ENCODE measurements around the gene COQ2.
A peak's percentile ranks its signal among the peaks of the same experiment; 100 is the strongest.
"Not testable (repeated sequence)": the region's sequence is repeated elsewhere in the genome, so short reads cannot be mapped to it uniquely, and the experiment has no call there.

The COQ2 gene, protein sequence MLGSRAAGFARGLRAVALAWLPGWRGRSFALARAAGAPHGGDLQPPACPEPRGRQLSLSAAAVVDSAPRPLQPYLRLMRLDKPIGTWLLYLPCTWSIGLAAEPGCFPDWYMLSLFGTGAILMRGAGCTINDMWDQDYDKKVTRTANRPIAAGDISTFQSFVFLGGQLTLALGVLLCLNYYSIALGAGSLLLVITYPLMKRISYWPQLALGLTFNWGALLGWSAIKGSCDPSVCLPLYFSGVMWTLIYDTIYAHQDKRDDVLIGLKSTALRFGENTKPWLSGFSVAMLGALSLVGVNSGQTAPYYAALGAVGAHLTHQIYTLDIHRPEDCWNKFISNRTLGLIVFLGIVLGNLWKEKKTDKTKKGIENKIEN

DNA sequence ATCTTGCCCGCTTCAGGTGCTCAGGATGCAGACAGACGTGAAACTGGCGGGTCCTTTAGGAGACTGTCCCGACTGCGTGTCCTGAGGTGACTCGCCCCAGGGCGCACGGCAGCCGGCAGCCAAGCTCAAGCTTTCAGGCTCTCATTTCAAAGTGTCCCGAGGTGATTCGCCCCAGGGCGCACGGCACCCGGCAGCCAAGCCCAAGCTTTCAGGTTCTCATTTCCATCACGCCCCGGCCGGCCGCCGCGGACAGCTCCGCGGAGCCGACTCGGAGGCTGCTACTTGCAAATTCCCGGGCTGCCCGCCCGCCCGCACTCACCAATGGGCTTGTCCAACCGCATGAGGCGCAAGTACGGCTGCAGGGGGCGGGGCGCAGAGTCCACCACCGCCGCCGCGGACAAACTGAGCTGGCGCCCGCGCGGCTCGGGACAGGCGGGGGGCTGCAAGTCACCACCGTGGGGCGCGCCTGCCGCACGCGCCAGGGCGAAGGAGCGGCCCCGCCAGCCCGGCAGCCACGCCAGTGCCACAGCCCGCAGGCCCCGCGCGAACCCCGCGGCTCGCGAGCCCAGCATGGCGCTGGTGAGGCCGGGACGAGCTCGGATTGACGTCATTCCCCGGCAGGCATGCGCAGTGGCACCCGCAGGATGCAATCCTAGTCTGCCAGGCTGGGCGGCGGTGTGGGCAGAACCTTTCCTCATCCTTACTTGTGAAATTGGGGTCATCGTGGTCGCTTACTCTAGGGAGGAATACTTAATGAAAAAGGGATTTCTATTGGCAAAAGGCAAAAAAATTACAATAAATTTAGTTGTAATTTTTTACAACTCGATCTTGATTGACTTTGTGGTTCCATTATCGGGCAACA, at the start of gene COQ2:
Gene COQ2, minus strand, starts transcription at position 606 of the 862 bp plus-strand sequence. Its CDS starts 34 bp downstream, at position 572.
- peaks cover 3% of the 10 kb centered on the region for H3K36me3 Mint-ChIP-seq
- no peaks in the 10 kb centered on the region for H3K27me3 Mint-ChIP-seq
- CTCF ChIA-PET: interaction anchor here (0.5 to 5.5 kb wide), 16 partner anchors 9 to 432 kb away, joined by 3 to 43 read pairs (median 6); partner anchors contain the start of genes COPS4, HELQ and MRPS18C
- peak within 1 kb of the TSS; percentile 99 for H3K27ac Mint-ChIP-seq
- peak; percentile 97 for DNase-seq
- H3K4me3 Mint-ChIP-seq: peak within 1 kb of the TSS; percentile 92
- H3K4me1 Mint-ChIP-seq: peaks cover 50% of the 10 kb centered on the region
- H3K9me3 Mint-ChIP-seq: no peaks in the 10 kb centered on the region

DNA sequence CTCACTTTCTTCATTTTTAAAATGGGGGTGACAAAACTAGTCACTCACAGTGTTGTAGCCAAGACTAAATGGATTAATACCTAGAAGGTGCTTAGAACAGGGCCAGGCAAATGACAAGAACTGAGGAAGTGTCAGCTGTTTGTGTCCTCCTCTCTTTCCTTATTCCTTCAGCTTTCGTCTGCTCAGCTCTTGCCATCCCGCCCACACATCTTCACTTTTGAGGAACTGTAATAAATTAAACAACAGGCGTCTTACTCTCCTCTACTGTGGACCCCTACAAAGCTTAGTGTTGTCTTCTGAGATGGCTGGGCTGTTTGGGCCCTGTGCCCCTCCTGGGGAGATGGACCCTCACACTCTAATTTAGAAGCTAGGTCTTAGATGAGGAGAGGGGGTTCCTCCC, 47.4 kb upstream of the COQ2 start:
- Mint-ChIP-seq H3K9me3 (no peaks in the 10 kb centered on the region), H3K27me3 (peaks cover 21% of the 10 kb centered on the region), H3K4me1 (peaks cover 48% of the 10 kb centered on the region), H3K4me3 (no peak overlapping the region), H3K27ac (no peak overlapping the region), H3K36me3 (peaks cover 39% of the 10 kb centered on the region)
- no peak for DNase-seq
- CTCF ChIA-PET: no interaction called here

DNA sequence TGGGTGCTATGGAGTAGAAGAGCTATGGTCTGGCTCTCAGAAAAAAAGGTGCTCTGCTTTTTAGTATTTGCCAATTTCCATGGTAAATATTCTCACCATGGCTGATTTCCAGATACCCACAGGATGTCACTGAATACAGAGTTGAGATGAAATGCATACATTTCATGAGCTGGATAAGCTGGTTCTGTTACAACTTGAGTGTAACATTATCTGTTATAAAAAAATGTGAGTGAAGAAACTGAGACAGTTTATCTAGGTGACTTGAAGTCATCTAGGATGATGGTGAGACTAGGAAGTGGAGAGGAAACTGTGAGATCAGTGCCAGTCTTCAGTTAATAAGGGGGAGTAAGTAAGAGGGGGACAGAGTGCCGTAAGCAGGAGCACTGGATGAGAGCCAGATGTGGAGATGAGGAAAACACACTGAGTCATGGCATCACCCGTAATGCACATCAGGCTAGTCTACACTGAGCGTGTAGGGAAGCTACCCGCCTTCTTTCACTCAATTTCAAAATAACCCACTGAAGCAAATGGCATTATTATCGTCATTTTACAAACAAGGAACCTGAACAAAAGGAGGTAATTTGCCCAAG, 45.0 kb upstream of the COQ2 start:
- H3K27ac Mint-ChIP-seq: no peak overlapping the region

DNA sequence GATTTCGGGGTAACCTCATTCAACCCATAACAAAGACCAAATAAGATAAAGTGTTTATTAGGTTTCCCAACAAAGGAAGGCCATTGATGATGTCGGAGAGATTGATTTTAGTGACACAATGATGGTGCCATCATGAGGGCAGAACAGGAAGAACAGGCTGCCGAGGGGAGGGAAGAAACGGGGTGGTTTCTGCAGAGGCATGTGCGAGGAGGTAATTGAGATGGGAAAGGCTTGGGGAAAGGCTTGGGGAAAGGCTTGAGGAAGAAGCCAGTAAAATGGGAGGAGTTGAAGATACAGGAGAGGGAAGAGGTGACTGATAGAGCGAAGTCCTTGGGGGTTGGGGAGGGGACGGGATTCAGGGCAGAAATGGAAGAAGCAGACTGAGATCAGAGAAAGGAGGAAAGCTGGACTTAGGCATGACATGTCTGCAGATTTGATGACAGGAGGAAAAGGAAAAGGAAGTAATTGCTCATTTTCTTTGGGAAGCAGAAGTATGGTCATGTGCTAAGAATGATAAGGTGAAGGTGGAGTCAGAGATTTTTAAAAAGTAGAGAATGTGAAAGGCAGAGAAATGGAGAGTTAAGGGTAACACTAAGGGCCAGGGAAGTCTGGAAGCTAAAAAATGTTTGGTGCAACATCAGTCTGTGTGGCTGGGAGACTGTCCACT, 44.1 kb upstream of the COQ2 start:
- Mint-ChIP-seq H3K27ac (no peak overlapping the region), H3K4me1 (peaks cover 30% of the 10 kb centered on the region), H3K4me3 (no peak overlapping the region), H3K9me3 (no peaks in the 10 kb centered on the region), H3K27me3 (no peaks in the 10 kb centered on the region), H3K36me3 (peaks cover 49% of the 10 kb centered on the region)
- DNase-seq: no peak
- CTCF ChIA-PET: interaction anchor here (0.9 kb wide), 1 partner anchor 13 kb away, joined by 3 read pairs; no protein-coding TSS in a partner anchor

More for the DNA sequence above, 45.0 kb upstream of the COQ2 start:
- no peak overlapping the region for H3K4me3 Mint-ChIP-seq
- CTCF ChIA-PET: interaction anchor here (0.7 to 0.9 kb wide), 2 partner anchors 14 to 46 kb away, joined by 3 read pairs; no protein-coding TSS in a partner anchor
- DNase-seq: no peak
- peaks cover 38% of the 10 kb centered on the region for H3K4me1 Mint-ChIP-seq
- peaks cover 47% of the 10 kb centered on the region for H3K36me3 Mint-ChIP-seq
- no peaks in the 10 kb centered on the region for H3K9me3 Mint-ChIP-seq
- H3K27me3 Mint-ChIP-seq: peaks cover 4% of the 10 kb centered on the region

DNA sequence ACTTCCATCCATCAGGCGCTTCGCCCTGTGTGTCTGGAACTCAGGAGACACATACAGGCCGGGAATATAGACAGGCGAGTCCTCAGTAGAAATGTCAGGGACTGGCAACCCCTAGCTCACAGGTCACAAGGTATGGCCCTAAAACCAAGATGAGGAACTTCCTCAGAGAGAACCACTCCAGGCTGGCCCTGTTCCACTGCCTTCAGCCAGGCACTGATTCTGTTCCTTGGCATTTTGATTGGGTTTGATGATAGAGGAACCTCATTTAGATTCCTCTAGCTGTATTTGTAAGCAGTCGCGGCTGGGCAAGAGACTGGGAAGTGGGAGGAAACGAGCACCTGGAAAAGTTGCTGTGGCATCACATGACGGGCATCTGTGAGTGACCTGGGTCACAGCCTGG, 41.9 kb upstream of the COQ2 start:
- Mint-ChIP-seq H3K27me3 (no peaks in the 10 kb centered on the region), H3K27ac (no peak overlapping the region), H3K4me1 (peaks cover 16% of the 10 kb centered on the region), H3K9me3 (no peaks in the 10 kb centered on the region), H3K4me3 (no peak overlapping the region), H3K36me3 (peaks cover 42% of the 10 kb centered on the region)
- no peak for DNase-seq
- CTCF ChIA-PET: interaction anchor here (1.0 kb wide), 1 partner anchor 30 kb away, joined by 3 read pairs; no protein-coding TSS in a partner anchor

DNA sequence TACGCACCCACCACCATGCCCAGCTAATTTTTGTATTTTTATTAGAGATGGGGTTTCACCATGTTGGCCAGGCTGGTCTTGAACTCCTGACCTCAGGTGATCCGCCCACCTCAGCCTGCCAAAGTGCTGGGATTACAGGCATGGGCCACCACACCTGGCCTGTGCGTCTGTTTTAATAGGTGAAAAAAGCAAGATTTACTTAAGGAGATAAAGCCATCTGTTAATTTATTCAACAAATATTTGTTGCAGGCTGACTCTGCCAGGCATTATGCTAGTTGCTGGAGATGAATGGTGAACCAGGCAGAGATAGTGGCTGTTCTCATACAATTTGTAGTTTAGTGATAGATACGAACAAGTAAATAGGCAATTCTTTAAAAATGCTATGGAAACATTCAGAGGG, 40.7 kb upstream of the COQ2 start:
- H3K9me3 Mint-ChIP-seq, H3K27ac Mint-ChIP-seq, H3K27me3 Mint-ChIP-seq, H3K4me3 Mint-ChIP-seq, DNase-seq, CTCF ChIA-PET: not testable (repeated sequence)
- Mint-ChIP-seq H3K36me3 (peaks cover 47% of the 10 kb centered on the region), H3K4me1 (peaks cover 21% of the 10 kb centered on the region)

DNA sequence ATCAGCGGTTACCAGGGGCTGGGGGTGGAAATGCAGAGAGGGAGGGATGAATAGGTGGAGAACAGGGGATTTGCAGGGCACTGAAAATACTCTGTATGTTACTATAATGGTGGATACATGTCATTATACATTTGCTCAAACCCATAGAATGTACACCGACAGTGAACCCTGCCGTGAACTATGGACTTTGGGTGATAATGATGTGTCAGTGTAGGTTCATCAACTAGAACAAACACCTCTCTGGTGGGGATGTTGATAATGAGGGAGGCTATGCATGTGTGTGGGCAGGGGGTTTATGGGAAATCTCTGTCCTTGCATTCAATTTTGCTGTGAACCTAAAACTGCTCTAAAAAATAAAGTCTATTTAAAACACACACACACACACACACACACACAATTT, 38.5 kb upstream of the COQ2 start:
- no peak overlapping the region for H3K4me3 Mint-ChIP-seq
- CTCF ChIA-PET: no interaction called here
- no peak overlapping the region for H3K27ac Mint-ChIP-seq
- no peaks in the 10 kb centered on the region for H3K27me3 Mint-ChIP-seq
- DNase-seq: no peak
- H3K4me1 Mint-ChIP-seq: peaks cover 15% of the 10 kb centered on the region
- peaks cover 47% of the 10 kb centered on the region for H3K36me3 Mint-ChIP-seq
- no peaks in the 10 kb centered on the region for H3K9me3 Mint-ChIP-seq

DNA sequence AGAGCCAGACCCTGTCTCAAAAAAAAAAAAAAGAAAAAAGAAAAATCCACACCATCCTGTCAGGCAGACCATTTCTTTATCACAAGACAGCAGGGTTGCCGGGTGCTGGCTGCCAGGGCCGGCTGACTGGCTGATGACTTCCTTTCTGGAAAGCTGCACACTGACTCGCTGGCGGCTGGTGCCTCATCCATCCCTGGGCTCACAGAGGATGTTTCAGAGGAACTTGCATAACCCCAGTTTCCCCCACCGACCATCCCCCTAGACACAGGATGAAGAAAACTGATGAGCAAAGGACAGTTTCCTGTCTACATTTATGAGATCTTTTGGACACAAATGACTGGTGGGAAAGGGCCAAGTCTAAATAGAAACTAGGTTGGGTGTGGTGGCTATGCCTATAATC, 36.0 kb upstream of the COQ2 start:
- H3K4me1 Mint-ChIP-seq: peaks cover 19% of the 10 kb centered on the region
- no peaks in the 10 kb centered on the region for H3K27me3 Mint-ChIP-seq
- peaks cover 53% of the 10 kb centered on the region for H3K36me3 Mint-ChIP-seq
- DNase-seq: peak; percentile 42
- H3K4me3 Mint-ChIP-seq: no peak overlapping the region
- H3K9me3 Mint-ChIP-seq: no peaks in the 10 kb centered on the region
- CTCF ChIA-PET: no interaction called here
- peak overlapping the region; percentile 73 for H3K27ac Mint-ChIP-seq

DNA sequence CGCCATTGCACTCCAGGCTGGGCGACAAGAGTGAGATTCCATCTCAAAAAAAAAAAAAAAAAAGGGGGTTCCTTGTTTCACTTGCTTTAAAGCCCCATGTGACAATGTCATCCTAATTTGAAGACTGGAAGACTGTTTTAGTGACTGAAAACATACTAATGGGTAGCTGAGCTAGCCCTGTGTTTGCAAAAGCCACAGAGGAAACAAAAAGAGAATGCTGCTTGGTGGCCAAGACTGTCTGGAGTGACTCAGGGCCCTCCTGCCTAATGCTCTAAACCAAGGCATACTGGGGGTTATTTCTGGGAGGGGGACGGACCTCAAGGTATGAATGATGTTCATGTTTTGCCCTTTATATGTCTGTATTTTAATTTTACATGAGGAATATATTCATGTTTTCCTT, 34.1 kb upstream of the COQ2 start:
- H3K4me3 Mint-ChIP-seq: no peak overlapping the region
- H3K36me3 Mint-ChIP-seq: peaks cover 50% of the 10 kb centered on the region
- H3K27ac Mint-ChIP-seq: no peak overlapping the region
- H3K4me1 Mint-ChIP-seq: peaks cover 19% of the 10 kb centered on the region
- no peaks in the 10 kb centered on the region for H3K27me3 Mint-ChIP-seq
- DNase-seq: no peak
- H3K9me3 Mint-ChIP-seq: no peaks in the 10 kb centered on the region
- CTCF ChIA-PET: no interaction called here

DNA sequence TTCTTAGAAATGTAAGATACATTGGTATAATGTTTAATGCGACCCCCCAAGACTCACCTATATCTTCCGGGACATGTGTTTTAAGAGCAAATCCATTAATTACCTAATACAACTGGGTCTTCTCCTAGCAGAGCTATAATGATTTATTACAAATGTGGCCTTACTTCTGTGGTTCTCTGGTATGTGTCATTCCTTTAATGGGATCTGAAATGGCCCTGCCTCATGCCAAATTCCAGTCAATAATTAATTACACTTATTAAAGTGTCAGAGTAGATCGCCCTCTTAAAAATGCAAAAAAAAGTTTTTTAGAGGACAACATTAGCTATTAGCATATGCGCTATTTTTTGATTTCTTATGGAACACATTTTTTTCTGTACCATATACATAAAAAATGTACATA, 33.1 kb upstream of the COQ2 start:
- Mint-ChIP-seq H3K27ac (no peak overlapping the region), H3K9me3 (no peaks in the 10 kb centered on the region), H3K27me3 (no peaks in the 10 kb centered on the region), H3K4me3 (no peak overlapping the region), H3K4me1 (peaks cover 19% of the 10 kb centered on the region), H3K36me3 (peaks cover 50% of the 10 kb centered on the region)
- no peak for DNase-seq
- CTCF ChIA-PET: no interaction called here

DNA sequence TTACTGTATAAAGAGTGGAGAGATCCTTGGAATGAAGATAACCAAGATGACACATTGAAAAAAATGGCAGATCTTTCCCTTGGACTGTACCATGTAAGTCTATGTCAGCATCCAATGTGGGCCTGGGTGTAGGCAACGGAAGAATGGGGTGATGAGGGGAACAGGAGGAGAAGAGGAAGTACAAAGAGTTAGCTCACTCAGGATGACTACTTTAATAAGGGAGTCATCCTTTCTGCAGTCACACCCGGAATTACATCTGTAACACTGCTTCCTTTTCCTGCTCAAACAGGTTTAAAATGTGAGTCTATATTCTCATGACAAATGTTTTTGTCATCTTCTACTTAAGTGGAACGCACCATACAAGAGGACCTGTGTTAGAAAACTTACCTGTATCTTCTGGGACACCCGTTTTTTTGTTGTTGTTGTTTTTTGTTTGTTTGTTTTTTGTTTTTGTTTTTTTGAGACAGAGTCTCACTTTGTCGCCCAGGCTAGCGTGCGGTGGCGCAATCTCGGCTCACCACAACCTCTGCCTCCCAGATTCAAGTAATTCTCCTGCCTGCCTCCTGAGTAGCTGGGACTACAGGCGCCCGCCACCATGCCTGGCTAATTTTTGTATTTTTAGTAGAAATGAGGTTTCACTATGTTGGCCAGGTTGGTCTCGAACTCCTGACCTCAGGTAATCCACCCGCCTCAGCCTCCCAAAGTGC, 32.0 kb upstream of the COQ2 start:
- Mint-ChIP-seq H3K27ac (no peak overlapping the region), H3K4me3 (no peak overlapping the region), H3K27me3 (no peaks in the 10 kb centered on the region), H3K36me3 (peaks cover 53% of the 10 kb centered on the region), H3K9me3 (no peaks in the 10 kb centered on the region), H3K4me1 (peaks cover 16% of the 10 kb centered on the region)
- DNase-seq: no peak
- CTCF ChIA-PET: interaction anchor here (1.2 kb wide), 1 partner anchor 12 kb away, joined by 3 read pairs; no protein-coding TSS in a partner anchor

DNA sequence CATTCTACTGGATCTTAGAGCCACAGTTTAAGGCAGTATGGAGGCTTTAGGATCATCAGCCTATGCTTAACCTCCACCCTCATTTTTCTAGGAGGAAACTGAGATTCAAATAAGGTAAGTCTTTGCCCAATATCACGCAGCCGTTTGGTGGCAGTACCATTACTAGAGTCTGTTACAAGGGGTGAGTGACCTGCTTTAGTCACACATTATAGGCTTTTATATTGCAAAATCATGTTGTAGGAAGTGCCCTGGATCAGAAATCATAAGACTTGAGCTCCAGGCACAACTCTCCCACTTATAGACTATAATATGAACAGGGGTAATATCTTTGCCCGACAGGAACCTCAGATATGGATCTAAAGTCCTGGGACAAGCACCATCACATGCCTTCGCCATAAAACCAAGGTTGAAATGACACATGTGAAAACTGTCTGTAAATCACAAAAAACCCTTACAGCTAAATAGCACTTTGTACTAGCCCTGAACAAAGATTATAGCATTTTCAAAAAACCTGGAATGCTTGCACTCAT, 30.8 kb upstream of the COQ2 start:
- Mint-ChIP-seq H3K27me3 (no peaks in the 10 kb centered on the region), H3K9me3 (no peaks in the 10 kb centered on the region), H3K4me1 (peaks cover 9% of the 10 kb centered on the region), H3K4me3 (no peak overlapping the region), H3K36me3 (peaks cover 49% of the 10 kb centered on the region), H3K27ac (no peak overlapping the region)
- CTCF ChIA-PET: interaction anchor here (1.2 kb wide), 1 partner anchor 14 kb away, joined by 3 read pairs; no protein-coding TSS in a partner anchor
- no peak for DNase-seq

DNA sequence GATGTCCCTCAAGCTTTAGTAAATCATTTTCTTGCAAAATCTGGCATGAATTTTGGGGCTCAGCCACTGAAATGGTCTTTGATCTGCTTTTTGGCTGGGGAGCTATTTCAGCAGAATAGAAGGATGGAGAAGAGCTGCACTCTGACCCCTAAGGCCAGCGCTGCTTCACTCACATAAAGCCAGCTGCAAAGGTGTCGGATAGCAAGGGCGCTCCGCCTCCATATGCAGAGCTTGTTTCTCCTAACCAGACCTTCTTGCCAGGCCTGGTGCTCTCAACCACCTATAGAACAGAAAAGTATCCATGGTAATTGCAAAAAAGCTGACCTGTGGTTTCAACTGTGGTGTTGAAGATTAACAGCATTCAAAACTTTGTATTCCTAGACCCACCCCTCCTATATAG, 24.1 kb upstream of the COQ2 start:
- no peaks in the 10 kb centered on the region for H3K4me1 Mint-ChIP-seq
- no peak overlapping the region for H3K27ac Mint-ChIP-seq
- H3K9me3 Mint-ChIP-seq: no peaks in the 10 kb centered on the region
- H3K36me3 Mint-ChIP-seq: peaks cover 54% of the 10 kb centered on the region
- no peak overlapping the region for H3K4me3 Mint-ChIP-seq
- CTCF ChIA-PET: interaction anchor here (1.5 kb wide), 1 partner anchor 16 kb away, joined by 4 read pairs; no protein-coding TSS in a partner anchor
- no peaks in the 10 kb centered on the region for H3K27me3 Mint-ChIP-seq
- DNase-seq: no peak

Data from activated naive CD4-positive, alpha-beta T cell treated with anti-CD3 and anti-CD28 coated beads, Interleukin-2, amount 10 ng/mL, durations not matched to agents 7 days and 5 days (primary cell).